Fibroblast of peridontal ligament (primary cell): ENCODE results near the gene PLCXD1.
"Not testable (repeated sequence)": the region's sequence is repeated elsewhere in the genome, so short reads cannot be mapped to it uniquely, and the experiment has no call there.

ENCODE experiments used
- DNase-seq: peaks from one replicate; pipeline ENCODE4 v3.0.0-alpha.2; 2010; ENCODE audit errors: extremely low read depth

The PLCXD1 gene

GRCh38 chrX:291411-291901 lies 10.3 kb downstream of the PLCXD1 start:
- no peak for DNase-seq

GRCh38 chrX:292900-293897 lies 12.0 kb downstream of the PLCXD1 start:
- no peak for DNase-seq

- DNase-seq, result no peak
Observed at GRCh38 chrX:295136-295535, 14.0 kb downstream of the PLCXD1 start.

GRCh38 chrX:298993-299392 lies 17.8 kb downstream of the PLCXD1 start:
- no peak for DNase-seq

- no peak for DNase-seq
Observed at GRCh38 chrX:300334-300733, 19.2 kb downstream of the PLCXD1 start.

- no peak for DNase-seq
Observed at GRCh38 chrX:302975-303374, 21.8 kb downstream of the PLCXD1 start.

- not testable (repeated sequence) for DNase-seq
Observed at GRCh38 chrX:305781-306613, 24.8 kb downstream of the PLCXD1 start.

GRCh38 chrX:306614-307251 lies 25.6 kb downstream of the PLCXD1 start:
- DNase-seq, result not testable (repeated sequence)

- DNase-seq, result no peak
Observed at GRCh38 chrX:307261-308111, 26.3 kb downstream of the PLCXD1 start.

- no peak for DNase-seq
Observed at GRCh38 chrX:308821-309520, 27.8 kb downstream of the PLCXD1 start.

- DNase-seq, result no peak
Observed at GRCh38 chrX:310621-311155, 29.5 kb downstream of the PLCXD1 start.

GRCh38 chrX:311156-312129 lies 30.3 kb downstream of the PLCXD1 start:
- DNase-seq, result no peak

GRCh38 chrX:312621-313331 lies 31.6 kb downstream of the PLCXD1 start:
- DNase-seq, result no peak

- no peak for DNase-seq
Observed at GRCh38 chrX:313546-313945, 32.4 kb downstream of the PLCXD1 start.

GRCh38 chrX:314049-314448 lies 32.9 kb downstream of the PLCXD1 start:
- no peak for DNase-seq

GRCh38 chrX:314781-315595 lies 33.8 kb downstream of the PLCXD1 start:
- DNase-seq, result no peak
